ENCODE measurements around the gene OPRL1.

GRCh38 chr20:64113796-64114355 lies 34.0 kb downstream of the OPRL1 start:
- TF ChIP-seq CTCF (IDR thresholded peaks at IDR 0.05) (no peak), SIN3A (IDR thresholded peaks at IDR 0.05; ENCODE audit: borderline replicate concordance, insufficient read depth, low read depth, low read length) (no peak)

All from Panc1 (cell line).